ENCODE measurements around the gene ERN1. TPM values are rescaled to one million over a fixed set of nuclear protein-coding genes. Genes with fewer than 3 reads are reported as not detected.
A peak's percentile ranks its signal among the peaks of the same experiment; 100 is the strongest.

The ERN1 gene
- total and polyA plus RNA-seq, 4 donors: 8.3 to 34.2 (median 19.4) TPM

- peaks cover 0 to 26% (median 21%) of the 10 kb centered on the region in 5 donors for H3K4me1 ChIP-seq (ENCODE audit: control insufficient read depth in 5 of 5, insufficient read depth in 5 of 5, low read length in 5 of 5)
- H3K9me3 ChIP-seq (ENCODE audit: control insufficient read depth in 4 of 4, insufficient read depth in 3 of 4, low read length in 3 of 4): no peaks in the 10 kb centered on the region
- H3K9ac ChIP-seq (ENCODE audit: insufficient read depth in 1 of 2, low read length in 2 of 2): no peak within 1 kb of the TSS
- DNase-seq (peak; percentile 85 to 88 (median 88)), ATAC-seq (ENCODE audit: insufficient read depth, low FRiP score) (peak; percentile 64)
- H3K27me3 ChIP-seq (ENCODE audit: control insufficient read depth in 3 of 3, insufficient read depth in 3 of 3, low read length in 2 of 3): no peaks in the 10 kb centered on the region
- H3K4me3 ChIP-seq: peak within 1 kb of the TSS; percentile 39
- 1 to 2% methylated on average over 40 to 43 of the region's 43 CpGs for WGBS, 2 donors
- H3K36me3 ChIP-seq (ENCODE audit: control insufficient read depth in 4 of 4, insufficient read depth in 4 of 4, low read length in 4 of 4): peaks cover 0 to 3% (median 0%) of the 10 kb centered on the region in 4 donors
- no peak for TF ChIP-seq CTCF (IDR thresholded peaks at IDR 0.05; ENCODE audit: control extremely low read depth, extremely low read depth)
- H3K27ac ChIP-seq (ENCODE audit: low read depth in 1 of 2, low read length in 1 of 2): peak within 1 kb of the TSS in 1 of 2 donors; percentile 18
Measured at GRCh38 chr17:63998050-63998720, 131.8 kb downstream of the ERN1 start, which contains the start of gene PRR29. Gene PRR29, plus strand, starts transcription at chr17:63998351. Its CDS starts 14 bp downstream, at chr17:63998365.

GRCh38 chr17:63997341-63998048 lies 132.4 kb downstream of the ERN1 start:
- no peak overlapping the region for H3K4me3 ChIP-seq
- peaks cover 0 to 26% (median 21%) of the 10 kb centered on the region in 5 donors for H3K4me1 ChIP-seq (ENCODE audit: control insufficient read depth in 5 of 5, insufficient read depth in 5 of 5, low read length in 5 of 5)
- peaks cover 0 to 4% (median 0%) of the 10 kb centered on the region in 3 donors for H3K27me3 ChIP-seq (ENCODE audit: control insufficient read depth in 3 of 3, insufficient read depth in 3 of 3, low read length in 2 of 3)
- H3K9ac ChIP-seq (ENCODE audit: insufficient read depth in 1 of 2, low read length in 2 of 2): no peak overlapping the region
- H3K9me3 ChIP-seq (ENCODE audit: control insufficient read depth in 4 of 4, insufficient read depth in 3 of 4, low read length in 3 of 4): no peaks in the 10 kb centered on the region
- DNase-seq (peak in 1 of 3 donors; percentile 68), ATAC-seq (ENCODE audit: insufficient read depth, low FRiP score) (no peak)
- H3K27ac ChIP-seq (ENCODE audit: low read depth in 1 of 2, low read length in 1 of 2): peak overlapping the region in 1 of 2 donors; percentile 18
- no peak for TF ChIP-seq CTCF (IDR thresholded peaks at IDR 0.05; ENCODE audit: control extremely low read depth, extremely low read depth)
- 9 to 14% methylated on average over 19 of the region's 19 CpGs for WGBS, 2 donors
- H3K36me3 ChIP-seq (ENCODE audit: control insufficient read depth in 4 of 4, insufficient read depth in 4 of 4, low read length in 4 of 4): no peaks in the 10 kb centered on the region

GRCh38 chr17:63996430-63997182 lies 133.3 kb downstream of the ERN1 start:
- TF ChIP-seq CTCF (IDR thresholded peaks at IDR 0.05; ENCODE audit: control extremely low read depth, extremely low read depth): no peak
- Histone ChIP-seq H3K27ac (ENCODE audit: low read depth in 1 of 2, low read length in 1 of 2) (no peak overlapping the region), H3K4me3 (no peak overlapping the region), H3K27me3 (ENCODE audit: control insufficient read depth in 3 of 3, insufficient read depth in 3 of 3, low read length in 2 of 3) (peaks cover 0 to 4% (median 0%) of the 10 kb centered on the region in 3 donors), H3K9ac (ENCODE audit: insufficient read depth in 1 of 2, low read length in 2 of 2) (no peak overlapping the region), H3K4me1 (ENCODE audit: control insufficient read depth in 5 of 5, insufficient read depth in 5 of 5, low read length in 5 of 5) (peaks cover 0 to 22% (median 17%) of the 10 kb centered on the region in 5 donors), H3K36me3 (ENCODE audit: control insufficient read depth in 4 of 4, insufficient read depth in 4 of 4, low read length in 4 of 4) (no peaks in the 10 kb centered on the region), H3K9me3 (ENCODE audit: control insufficient read depth in 4 of 4, insufficient read depth in 3 of 4, low read length in 3 of 4) (no peaks in the 10 kb centered on the region)
- ATAC-seq (ENCODE audit: insufficient read depth, low FRiP score) (no peak), DNase-seq (no peak)
- WGBS, 2 donors: 93 to 96% methylated on average over 11 of the region's 11 CpGs
